Activated T-cell treated with anti-CD3 and anti-CD28 coated beads, Interleukin-2, amount 50 U/mL, for 72 hours (primary cell): Measurements from ENCODE around the gene SERHL2. TPM values are rescaled to one million over a fixed set of nuclear protein-coding genes. Genes with fewer than 3 reads are reported as not detected.
"Not testable (repeated sequence)": the region's sequence is repeated elsewhere in the genome, so short reads cannot be mapped to it uniquely, and the experiment has no call there.

Experiments
- ATAC-seq, 2 donors: fragments of 150-1000 bp; cut with Tn5 transposase; replicated peaks in 1 of 2; 2 replicates each; pipeline ENCODE4 v1.10.0; 2021; ENCODE audit warnings: moderate library complexity in 2 of 2, mild to moderate bottlenecking in 1 of 2
- DNase-seq, 2 donors: peaks; one replicate each; pipeline ENCODE4 v3.0.0; 2021 to 2022; ENCODE audit warnings: mixed read lengths in 1 of 2
- H3K27ac Mint-ChIP-seq: one replicate; pipeline ENCODE4 v1.8.0; 2022; ENCODE audit warnings: mild to moderate bottlenecking, moderate library complexity, mixed read lengths
- H3K27me3 Mint-ChIP-seq: one replicate; pipeline ENCODE4 v1.8.0; 2022; ENCODE audit warnings: low read depth, mixed read lengths
- H3K36me3 Mint-ChIP-seq, 2 donors: one replicate each; pipeline ENCODE4 v1.8.0; 2022; ENCODE audit warnings: mixed read lengths in 2 of 2, mild to moderate bottlenecking in 1 of 2; ENCODE audit not compliant: insufficient read depth in 2 of 2
- H3K4me1 Mint-ChIP-seq: one replicate; pipeline ENCODE4 v1.8.0; 2022; ENCODE audit warnings: low read depth, mixed read lengths
- H3K4me3 Mint-ChIP-seq, 2 donors: one replicate each; pipeline ENCODE4 v1.8.0; 2022; ENCODE audit warnings: mild to moderate bottlenecking in 2 of 2, mixed read lengths in 2 of 2, moderate library complexity in 2 of 2
- H3K9me3 Mint-ChIP-seq, 2 donors: one replicate each; pipeline ENCODE4 v1.8.0; 2022; ENCODE audit warnings: mixed read lengths in 2 of 2
- total RNA-seq, 2 donors: library from RNA; stranded (reverse); gene quantifications; one replicate each; pipeline ENCODE4 v1.2.3, GENCODE V29; 2022

Gene SERHL2
- total RNA-seq, 2 donors from 2014 or later: 1.2 to 1.6 TPM

DNA sequence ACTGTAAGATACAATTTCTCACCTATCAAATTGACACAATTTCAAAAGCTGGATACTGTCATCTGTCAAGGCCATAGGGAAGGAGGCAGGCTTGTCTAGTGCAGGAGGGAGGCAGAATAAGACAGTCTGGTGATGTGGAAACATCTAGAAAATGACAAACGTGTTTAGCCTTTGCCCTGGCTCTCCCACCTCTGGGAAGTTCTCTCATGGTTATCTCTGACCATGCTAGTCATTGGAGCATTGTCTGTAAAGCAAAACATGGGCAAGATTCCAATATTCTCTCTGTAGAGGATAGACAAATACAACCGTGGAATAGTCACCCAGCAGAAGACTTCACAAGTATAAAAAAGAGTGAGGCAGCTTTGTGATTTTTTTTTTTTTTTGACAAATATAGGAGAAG, 9.1 kb upstream of the SERHL2 start:
- Mint-ChIP-seq H3K4me1 (no peaks in the 10 kb centered on the region), H3K27me3 (no peaks in the 10 kb centered on the region), H3K4me3 (no peak overlapping the region), H3K36me3 (no peaks in the 10 kb centered on the region), H3K27ac (no peak overlapping the region), H3K9me3 (no peaks in the 10 kb centered on the region)
- no peak for DNase-seq
- ATAC-seq: no peak

DNA sequence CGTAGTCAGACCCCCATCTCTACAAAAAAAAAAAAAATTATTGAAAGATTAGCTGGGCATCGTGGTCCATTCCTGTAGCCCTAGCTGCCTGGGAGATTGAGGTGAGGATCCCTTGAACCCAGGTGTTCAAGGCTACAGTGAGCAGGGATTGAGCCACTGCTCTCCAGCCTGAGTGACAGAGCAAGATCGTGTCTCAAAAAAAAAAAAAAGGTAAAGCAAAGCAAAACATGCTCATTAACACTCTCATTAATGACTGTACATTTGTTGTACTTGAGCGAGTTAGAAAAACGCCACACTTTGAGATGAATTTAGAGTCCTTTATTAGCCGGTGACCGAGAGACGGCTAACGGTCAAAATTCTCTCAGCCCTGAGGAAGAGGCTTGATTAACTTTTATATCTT, 6.2 kb upstream of the SERHL2 start:
- ATAC-seq (no peak), DNase-seq (no peak)
- H3K36me3 Mint-ChIP-seq: no peaks in the 10 kb centered on the region
- H3K27ac Mint-ChIP-seq: no peak overlapping the region
- H3K9me3 Mint-ChIP-seq: no peaks in the 10 kb centered on the region
- no peak overlapping the region for H3K4me3 Mint-ChIP-seq
- H3K4me1 Mint-ChIP-seq: peaks cover 6% of the 10 kb centered on the region
- H3K27me3 Mint-ChIP-seq: no peaks in the 10 kb centered on the region

DNA sequence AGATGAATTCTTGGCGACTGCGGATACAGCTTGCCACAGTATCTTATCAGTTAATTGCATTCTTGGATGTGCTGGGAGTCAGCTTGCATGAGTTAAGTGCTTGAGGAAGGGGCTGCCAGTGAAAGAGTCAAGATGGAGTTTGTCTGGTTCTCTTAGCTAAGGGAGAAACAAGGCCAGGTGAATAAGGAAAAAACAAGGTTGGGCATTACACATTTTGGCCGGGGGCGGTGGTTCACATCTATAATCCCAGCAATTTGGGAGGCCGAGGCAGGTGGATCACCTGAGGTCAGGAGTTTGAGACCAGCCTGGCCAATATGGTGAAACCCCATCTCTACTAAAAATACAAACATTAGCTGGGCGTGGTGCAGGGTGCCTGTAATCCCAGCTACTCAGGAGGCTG, 5.6 kb upstream of the SERHL2 start:
- not testable (repeated sequence) for H3K27ac Mint-ChIP-seq, DNase-seq, ATAC-seq, H3K4me1 Mint-ChIP-seq, H3K4me3 Mint-ChIP-seq, H3K9me3 Mint-ChIP-seq, H3K27me3 Mint-ChIP-seq, H3K36me3 Mint-ChIP-seq

DNA sequence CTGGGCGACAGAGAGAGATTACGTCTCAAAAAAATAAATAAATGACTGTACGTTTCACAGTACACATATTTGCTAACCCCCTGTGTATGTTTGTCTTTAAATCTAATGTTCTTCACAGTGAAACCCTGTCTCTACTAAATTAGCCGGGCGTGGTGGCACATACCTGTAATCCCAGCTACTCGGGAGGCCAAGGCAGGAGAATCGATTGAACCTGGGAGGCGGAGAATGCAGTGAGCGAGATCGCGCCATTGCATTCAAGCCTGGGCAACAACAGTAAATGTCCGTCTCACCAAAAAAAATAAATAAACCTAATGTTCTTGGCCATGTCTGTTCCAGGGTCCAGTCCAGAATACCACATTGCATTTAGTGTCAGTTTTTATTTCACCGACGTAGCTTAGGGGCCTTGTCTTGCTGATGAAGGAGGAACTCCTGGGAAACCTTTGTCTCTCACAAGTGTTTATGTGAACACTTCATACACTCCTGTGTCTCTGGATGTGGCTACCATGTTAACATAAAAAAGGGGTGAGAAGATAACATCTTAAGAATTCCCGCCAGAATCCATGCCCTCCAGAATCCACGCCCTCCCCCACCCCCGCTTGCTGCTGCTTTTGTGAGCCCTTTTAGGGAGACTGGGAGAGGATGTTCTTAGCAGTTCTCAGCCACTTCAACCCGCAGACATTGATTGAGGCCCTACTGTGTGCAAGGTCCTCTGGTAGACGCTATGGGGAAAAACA, 5.0 kb upstream of the SERHL2 start:
- Mint-ChIP-seq H3K27me3 (no peaks in the 10 kb centered on the region), H3K27ac (no peak overlapping the region)

DNA sequence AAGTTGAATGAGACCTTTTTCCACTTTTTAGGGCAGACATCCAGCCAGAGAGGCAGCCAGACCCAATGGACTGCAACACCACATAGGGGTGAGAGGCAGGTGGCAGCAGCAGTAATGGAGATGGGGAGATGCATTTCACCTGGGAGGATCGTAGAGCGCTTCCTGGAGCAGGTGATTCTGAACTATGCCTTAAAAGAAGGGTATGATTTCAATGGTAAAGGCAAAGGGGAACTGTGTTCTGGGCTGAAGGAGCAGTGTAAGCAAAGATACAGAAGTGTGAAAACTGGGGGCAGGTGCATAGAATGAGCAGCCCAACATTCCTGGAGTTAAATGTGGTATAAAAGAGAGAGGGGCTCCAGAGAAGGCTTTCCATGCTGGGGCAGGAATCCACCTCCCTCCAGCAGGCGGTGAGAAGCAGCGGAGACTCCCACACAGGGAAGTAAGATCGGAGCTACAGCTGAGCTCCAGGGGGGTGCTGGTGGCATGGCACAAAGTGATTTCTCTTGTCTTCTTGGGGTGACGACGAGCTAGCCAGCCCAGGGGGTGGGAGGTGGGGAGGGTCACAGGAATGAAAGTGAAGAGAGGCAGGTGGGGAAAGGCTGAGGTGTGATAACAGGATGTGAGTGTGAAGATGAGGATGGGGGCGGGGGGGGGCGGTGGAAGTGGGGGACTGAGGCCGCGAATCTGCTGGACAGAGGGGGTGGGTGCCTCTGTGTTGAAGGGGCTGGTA, 4.3 kb upstream of the SERHL2 start:
- H3K4me1 Mint-ChIP-seq: peaks cover 6% of the 10 kb centered on the region
- H3K9me3 Mint-ChIP-seq: no peaks in the 10 kb centered on the region
- DNase-seq (no peak), ATAC-seq (no peak)
- H3K27ac Mint-ChIP-seq: no peak overlapping the region
- H3K27me3 Mint-ChIP-seq: no peaks in the 10 kb centered on the region
- no peak overlapping the region for H3K4me3 Mint-ChIP-seq
- H3K36me3 Mint-ChIP-seq: no peaks in the 10 kb centered on the region

More for the DNA sequence above, 5.0 kb upstream of the SERHL2 start:
- ATAC-seq: no peak
- Mint-ChIP-seq H3K9me3 (no peaks in the 10 kb centered on the region), H3K36me3 (no peaks in the 10 kb centered on the region), H3K4me3 (no peak overlapping the region), H3K4me1 (peaks cover 6% of the 10 kb centered on the region)
- no peak for DNase-seq

DNA sequence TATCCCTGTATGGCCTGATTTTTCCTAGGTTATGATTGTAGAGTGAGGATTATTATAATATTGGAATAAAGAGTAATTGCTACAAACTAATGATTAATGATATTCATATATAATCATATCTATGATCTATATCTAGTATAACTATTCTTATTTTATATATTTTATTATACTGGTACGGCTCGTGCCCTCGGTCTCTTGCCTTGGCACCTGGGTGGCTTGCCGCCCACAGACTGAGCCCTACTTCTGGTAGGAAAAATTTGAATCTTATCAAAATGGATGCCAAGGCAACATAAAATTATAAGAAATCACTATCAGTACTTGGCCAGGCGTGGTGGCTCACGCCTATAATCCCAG, 1.5 kb upstream of the SERHL2 start:
- not testable (repeated sequence) for H3K9me3 Mint-ChIP-seq, H3K27me3 Mint-ChIP-seq, H3K27ac Mint-ChIP-seq, ATAC-seq, H3K36me3 Mint-ChIP-seq, H3K4me1 Mint-ChIP-seq, DNase-seq
- H3K4me3 Mint-ChIP-seq: peak overlapping the region; percentile 59 to 65

DNA sequence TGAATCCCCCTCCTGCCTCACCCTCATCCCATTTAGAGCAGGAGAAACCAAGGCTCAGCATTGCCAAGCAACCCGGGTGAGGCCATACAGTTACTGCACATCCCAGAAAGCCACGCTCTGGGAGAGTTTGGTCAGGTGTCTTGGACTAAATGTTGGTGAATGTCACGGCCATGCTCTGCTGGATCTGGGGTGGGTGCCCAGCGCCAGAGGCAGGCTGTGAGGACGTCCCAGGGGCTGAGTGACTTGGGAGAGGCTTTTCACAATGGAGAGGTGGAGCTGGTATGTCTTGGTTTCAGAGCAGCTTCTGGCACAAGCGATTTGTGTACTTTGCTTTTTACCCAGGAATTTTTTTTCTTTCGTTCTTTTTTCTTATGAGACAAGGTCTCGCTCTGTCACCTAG, 6.6 kb downstream of the SERHL2 start:
- Mint-ChIP-seq H3K4me3 (no peak overlapping the region), H3K4me1 (peaks cover 6% of the 10 kb centered on the region), H3K36me3 (no peaks in the 10 kb centered on the region), H3K9me3 (no peaks in the 10 kb centered on the region), H3K27ac (no peak overlapping the region), H3K27me3 (no peaks in the 10 kb centered on the region)
- ATAC-seq (no peak), DNase-seq (no peak)

DNA sequence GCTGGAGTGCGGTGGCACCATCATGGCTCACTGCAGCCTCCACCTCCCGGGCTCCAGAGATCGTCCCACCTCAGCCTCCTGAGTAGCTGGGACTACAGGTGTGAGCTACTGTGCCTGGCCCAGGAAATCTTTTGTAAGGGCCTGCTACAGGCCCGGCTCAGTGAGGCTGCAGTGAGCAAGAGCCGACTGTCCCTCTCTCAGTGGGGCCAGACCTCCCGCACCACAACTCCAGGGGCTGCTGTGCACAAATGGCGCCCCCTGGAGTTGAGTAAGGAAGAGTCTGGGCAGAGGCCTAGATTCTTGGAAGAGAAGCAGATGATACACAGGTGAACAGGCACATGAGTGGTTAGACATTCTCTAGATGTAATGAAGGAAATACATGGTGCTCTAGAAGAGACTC, 7.0 kb downstream of the SERHL2 start:
- no peak overlapping the region for H3K4me3 Mint-ChIP-seq
- H3K9me3 Mint-ChIP-seq: no peaks in the 10 kb centered on the region
- DNase-seq: peak; percentile 16 to 21
- peaks cover 6% of the 10 kb centered on the region for H3K4me1 Mint-ChIP-seq
- H3K36me3 Mint-ChIP-seq: no peaks in the 10 kb centered on the region
- peak; percentile 34 to 57 for ATAC-seq
- H3K27me3 Mint-ChIP-seq: no peaks in the 10 kb centered on the region
- no peak overlapping the region for H3K27ac Mint-ChIP-seq

DNA sequence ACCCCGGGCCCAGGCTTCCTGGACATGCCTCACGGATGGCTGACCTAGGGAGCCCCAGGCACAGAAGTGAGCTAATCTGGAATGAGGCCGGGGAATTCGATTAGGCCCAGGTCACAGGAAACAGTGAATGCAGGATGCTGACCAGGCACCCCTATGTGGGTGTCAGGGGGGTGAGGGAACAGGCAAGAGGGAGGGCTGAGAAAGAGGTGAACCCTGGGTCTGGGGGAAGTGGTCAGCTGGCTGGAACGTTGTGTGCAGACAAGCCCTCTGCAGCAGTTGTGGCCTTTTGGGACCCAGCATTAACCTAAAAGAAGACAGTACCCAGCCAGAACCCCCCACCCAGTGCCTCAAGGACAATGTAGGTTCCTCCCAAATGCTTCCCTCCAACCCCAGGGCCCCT, 8.1 kb downstream of the SERHL2 start:
- H3K9me3 Mint-ChIP-seq: no peaks in the 10 kb centered on the region
- H3K27ac Mint-ChIP-seq: no peak overlapping the region
- no peaks in the 10 kb centered on the region for H3K27me3 Mint-ChIP-seq
- DNase-seq (no peak), ATAC-seq (no peak)
- peaks cover 6% of the 10 kb centered on the region for H3K4me1 Mint-ChIP-seq
- H3K36me3 Mint-ChIP-seq: no peaks in the 10 kb centered on the region
- H3K4me3 Mint-ChIP-seq: no peak overlapping the region

DNA sequence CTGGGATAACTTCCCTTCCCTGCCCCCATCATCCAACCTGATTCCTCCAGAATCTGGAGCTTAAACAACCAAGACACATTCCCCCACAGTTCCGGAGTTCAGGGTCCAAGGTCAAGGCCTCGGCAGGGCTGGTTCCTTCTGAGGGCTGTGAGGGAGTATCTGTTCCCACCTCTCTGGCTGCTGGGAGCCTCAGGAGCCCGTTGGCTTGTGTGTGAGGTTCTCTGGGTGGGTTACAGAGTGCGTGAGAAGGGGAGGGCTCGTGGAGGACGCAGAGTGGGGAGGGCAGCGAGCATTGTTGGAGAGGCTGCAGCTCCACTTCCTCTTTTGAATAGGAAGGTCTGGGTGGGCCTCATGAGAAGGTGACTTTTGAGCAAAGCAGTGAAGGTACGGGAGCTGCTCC, 8.5 kb downstream of the SERHL2 start:
- no peaks in the 10 kb centered on the region for H3K36me3 Mint-ChIP-seq
- no peaks in the 10 kb centered on the region for H3K9me3 Mint-ChIP-seq
- no peak overlapping the region for H3K4me3 Mint-ChIP-seq
- no peaks in the 10 kb centered on the region for H3K27me3 Mint-ChIP-seq
- H3K27ac Mint-ChIP-seq: no peak overlapping the region
- ATAC-seq (no peak), DNase-seq (no peak)
- H3K4me1 Mint-ChIP-seq: peaks cover 6% of the 10 kb centered on the region

DNA sequence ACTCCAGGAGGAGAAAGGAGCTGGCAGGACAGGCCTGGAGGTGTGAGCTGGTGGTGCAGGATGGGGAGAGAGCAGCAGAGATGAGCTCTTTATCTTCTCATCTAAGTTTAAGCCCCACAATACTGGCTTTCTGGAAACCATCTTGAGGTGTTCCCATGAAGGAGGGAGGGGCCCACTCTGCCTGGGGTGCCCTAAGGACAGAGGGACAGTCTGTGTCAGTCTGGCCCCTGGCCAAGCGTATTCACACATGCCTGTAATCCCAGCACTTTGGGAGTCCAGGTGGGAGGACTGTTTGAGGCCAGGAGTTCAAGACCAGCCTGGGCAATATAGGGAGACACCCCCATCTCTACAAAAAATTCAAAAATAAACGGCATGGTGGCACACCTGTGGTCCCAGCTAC, 8.9 kb downstream of the SERHL2 start:
- Mint-ChIP-seq H3K4me3 (no peak overlapping the region), H3K27ac (no peak overlapping the region)
- ATAC-seq: no peak

DNA sequence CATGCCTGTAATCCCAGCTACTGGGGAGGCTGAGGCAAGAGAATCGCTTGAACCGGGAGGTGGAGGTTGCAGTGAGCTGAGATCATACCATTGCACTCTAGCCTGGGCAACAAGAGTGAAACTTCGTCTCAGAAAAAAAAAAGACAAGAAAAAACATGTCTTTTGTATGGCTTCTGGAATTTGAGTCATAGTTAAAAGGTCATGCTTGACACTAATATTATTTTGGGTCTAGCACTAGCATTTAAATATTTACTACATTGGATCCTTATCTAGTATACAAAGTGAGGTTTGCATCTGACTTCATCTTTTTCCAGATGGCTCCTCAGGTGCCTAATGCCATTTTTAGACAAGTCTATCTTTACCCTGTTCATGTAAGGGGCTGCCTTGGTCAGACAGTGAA, 10.2 kb downstream of the SERHL2 start:
- not testable (repeated sequence) for H3K4me1 Mint-ChIP-seq, H3K36me3 Mint-ChIP-seq, H3K27me3 Mint-ChIP-seq, H3K27ac Mint-ChIP-seq, H3K9me3 Mint-ChIP-seq, ATAC-seq, H3K4me3 Mint-ChIP-seq, DNase-seq

More for the DNA sequence above, 8.9 kb downstream of the SERHL2 start:
- H3K36me3 Mint-ChIP-seq: no peaks in the 10 kb centered on the region
- H3K27me3 Mint-ChIP-seq: no peaks in the 10 kb centered on the region
- no peak for DNase-seq
- no peaks in the 10 kb centered on the region for H3K9me3 Mint-ChIP-seq
- peaks cover 6% of the 10 kb centered on the region for H3K4me1 Mint-ChIP-seq

DNA sequence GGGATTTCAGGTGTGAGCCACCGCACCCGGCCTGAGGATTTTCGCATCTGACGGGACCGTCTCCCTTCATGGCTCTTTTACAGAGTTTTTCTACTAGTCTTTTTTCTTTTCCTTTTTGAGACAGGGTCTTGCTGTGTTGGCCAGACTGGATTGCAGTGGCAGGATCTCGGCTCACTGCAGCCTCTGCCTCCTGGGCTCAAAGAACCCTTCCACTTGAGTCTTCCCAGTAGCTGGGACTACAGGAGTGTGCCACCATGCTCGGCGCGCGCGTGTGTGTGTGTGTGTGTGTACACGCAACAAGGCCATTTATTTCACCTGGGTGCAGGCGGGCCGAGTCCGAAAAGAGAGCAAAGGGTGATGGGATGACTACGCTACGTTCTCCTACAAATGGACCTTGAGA, 10.9 kb downstream of the SERHL2 start:
- Mint-ChIP-seq H3K4me3 (no peak overlapping the region), H3K27ac (peak overlapping the region; percentile 32), H3K4me1 (peaks cover 6% of the 10 kb centered on the region), H3K27me3 (no peaks in the 10 kb centered on the region), H3K9me3 (no peaks in the 10 kb centered on the region), H3K36me3 (no peaks in the 10 kb centered on the region)
- DNase-seq (no peak), ATAC-seq (no peak)

DNA sequence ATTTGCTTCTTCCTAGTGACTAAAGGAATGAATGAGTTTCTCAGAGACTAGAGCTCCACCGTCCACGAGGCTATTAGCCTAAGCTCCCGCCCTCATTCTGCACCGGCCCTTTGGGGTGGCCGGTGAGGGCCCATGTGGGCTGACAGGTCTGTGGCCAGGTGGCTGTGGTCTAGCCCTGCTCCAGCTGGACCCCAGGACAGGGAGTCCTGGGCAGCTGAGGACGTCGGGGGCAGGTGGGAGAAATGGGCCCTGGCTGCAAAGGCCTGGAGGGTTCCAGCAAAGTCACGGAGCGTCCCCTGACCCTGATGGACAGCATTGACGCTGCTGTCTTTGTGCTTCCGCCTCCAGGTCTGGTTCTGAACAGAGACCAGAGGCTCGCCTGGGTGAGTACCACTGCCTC, 12.2 kb downstream of the SERHL2 start:
- Mint-ChIP-seq H3K27me3 (no peaks in the 10 kb centered on the region), H3K36me3 (no peaks in the 10 kb centered on the region), H3K4me3 (no peak overlapping the region), H3K9me3 (no peaks in the 10 kb centered on the region), H3K27ac (no peak overlapping the region), H3K4me1 (peaks cover 3% of the 10 kb centered on the region)
- ATAC-seq (no peak), DNase-seq (no peak)
